SH-SY5Y (cell line): ENCODE data around the gene RAB18.

Source experiments
- GATA2 ChIP-seq: IDR thresholded peaks from 2 replicates; pipeline ENCODE4 v1.6.1; 2011; ENCODE audit warnings: mild to moderate bottlenecking, low read depth, low read length
- GATA3 ChIP-seq: IDR thresholded peaks from 2 replicates; pipeline ENCODE4 v1.6.1; 2011; ENCODE audit warnings: low read depth, mild to moderate bottlenecking, low read length, moderate library complexity

DNA sequence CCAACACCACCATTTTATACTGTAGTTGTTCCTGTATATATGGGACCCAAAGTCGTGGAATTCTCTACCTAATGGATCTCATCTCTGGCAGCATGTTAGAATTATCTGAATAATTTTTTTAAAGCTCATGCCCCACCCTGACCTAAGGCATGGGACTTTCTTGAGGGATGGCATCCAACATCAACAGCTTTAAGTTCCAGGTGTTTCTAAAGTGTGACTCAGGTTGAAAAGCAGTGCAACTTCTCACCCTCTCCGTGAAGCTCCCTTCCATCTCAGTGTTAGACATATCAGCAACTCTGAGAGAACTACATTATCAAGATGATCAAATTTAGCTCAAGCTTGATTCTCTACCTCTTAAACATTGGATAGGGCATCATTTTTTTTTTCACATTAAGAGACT lies 18.1 kb upstream of the RAB18 start:
- TF ChIP-seq GATA3: no peak
- no peak for TF ChIP-seq GATA2
